GM19099 (cell line): Measurements from ENCODE around the gene OGN.

ENCODE experiments used
- POLR2A ChIP-seq: IDR thresholded peaks from 3 replicates; pipeline ENCODE4 v1.6.1; 2011; ENCODE audit warnings: low read depth; ENCODE audit not compliant: insufficient read length; ENCODE audit errors: extremely low read depth

The OGN gene, protein sequence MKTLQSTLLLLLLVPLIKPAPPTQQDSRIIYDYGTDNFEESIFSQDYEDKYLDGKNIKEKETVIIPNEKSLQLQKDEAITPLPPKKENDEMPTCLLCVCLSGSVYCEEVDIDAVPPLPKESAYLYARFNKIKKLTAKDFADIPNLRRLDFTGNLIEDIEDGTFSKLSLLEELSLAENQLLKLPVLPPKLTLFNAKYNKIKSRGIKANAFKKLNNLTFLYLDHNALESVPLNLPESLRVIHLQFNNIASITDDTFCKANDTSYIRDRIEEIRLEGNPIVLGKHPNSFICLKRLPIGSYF

DNA sequence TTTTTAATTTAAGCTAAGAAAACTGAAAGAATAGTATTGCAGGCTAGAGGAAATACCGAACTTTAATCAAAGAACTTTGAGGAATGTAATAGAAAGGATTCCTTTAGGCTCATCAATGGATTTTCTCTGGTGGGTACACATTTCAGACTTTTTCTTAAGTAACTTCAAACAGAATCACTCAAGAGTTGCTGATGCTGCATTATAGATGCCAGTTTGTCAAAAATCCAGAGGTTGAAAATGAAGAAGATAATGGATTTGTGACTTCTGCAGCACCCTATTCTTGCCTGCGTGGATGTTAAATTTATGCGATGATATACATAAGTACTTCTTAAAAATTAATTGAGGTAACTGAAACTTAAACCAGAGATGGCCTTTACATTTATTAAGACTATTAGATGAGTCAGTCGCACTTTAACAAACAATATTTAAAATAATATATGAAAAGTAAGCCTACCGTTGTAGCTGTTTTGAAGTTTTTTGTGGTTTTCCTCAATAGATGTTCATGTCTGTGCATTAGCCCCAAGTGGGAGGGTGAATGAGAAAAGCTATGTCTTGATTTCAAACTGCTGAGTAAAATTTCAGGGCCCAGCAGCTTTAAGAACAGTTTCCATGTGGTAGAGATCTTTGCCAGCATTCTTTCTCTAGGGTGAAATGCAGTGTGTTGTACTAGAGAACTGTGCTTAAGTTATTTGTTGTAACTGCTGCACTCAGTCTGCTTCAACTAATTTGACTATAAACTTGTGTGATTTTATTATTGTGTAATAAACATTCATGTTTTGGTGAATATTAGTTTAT lies at the start of gene OGN:
Gene OGN (minus strand): TSS at position 537 of the 795 bp plus-strand sequence. CDS start 1,171 bp downstream, outside the sequence.
- no peak for TF ChIP-seq POLR2A

DNA sequence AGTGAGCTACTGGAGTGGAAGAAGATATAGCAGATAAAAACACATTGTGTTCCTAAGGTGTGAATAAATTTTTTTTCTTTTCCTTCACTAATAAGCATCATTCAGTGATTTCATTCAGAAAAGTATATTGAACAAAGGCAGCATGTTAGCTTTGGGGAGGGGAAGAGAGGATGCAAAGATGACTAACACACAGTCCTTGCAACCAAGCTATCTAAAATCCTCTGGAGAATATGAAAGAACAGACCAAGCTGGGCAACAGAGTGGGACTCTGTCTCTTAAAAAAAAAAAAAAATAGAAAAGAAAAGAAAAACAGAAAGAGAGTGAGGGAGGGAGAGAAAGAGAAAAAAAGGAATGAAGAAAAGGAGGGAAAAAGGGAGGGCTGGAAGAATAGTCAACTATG lies 42.2 kb upstream of the OGN start:
- no peak for TF ChIP-seq POLR2A

DNA sequence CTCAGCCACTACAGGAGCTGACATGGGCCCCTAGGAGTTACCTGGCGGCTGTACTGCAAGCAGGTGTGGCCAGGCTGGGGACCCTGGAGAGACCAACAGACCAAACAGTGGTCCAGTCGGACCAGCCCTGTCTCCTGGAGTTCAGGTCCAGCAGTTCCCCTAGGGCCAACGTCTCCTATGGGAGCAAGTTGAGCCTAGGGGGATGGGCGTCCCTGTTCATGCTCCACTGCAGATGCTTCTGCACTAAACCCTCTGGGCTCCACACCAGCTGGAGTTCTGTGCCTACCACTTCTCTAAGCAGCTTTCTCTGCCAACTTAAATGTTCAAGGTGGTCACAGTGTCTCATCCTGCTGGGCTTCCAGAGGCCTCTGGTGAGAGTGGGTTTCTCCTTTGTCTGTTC lies 40.5 kb upstream of the OGN start:
- no peak for TF ChIP-seq POLR2A

DNA sequence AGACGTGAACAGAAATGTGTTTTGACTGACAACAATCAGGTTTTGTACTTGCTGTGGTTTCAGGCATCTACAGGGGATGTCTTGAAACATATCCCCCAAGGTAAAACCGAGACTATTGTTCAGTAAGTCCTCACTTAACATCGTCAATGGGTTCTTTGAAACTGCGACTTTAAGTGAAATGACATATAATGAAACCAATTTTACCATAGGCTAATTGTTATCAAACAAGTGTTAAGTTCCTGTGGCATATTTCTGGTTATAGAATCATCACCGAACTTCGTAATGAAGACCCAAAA lies 36.3 kb upstream of the OGN start:
- TF ChIP-seq POLR2A = no peak

DNA sequence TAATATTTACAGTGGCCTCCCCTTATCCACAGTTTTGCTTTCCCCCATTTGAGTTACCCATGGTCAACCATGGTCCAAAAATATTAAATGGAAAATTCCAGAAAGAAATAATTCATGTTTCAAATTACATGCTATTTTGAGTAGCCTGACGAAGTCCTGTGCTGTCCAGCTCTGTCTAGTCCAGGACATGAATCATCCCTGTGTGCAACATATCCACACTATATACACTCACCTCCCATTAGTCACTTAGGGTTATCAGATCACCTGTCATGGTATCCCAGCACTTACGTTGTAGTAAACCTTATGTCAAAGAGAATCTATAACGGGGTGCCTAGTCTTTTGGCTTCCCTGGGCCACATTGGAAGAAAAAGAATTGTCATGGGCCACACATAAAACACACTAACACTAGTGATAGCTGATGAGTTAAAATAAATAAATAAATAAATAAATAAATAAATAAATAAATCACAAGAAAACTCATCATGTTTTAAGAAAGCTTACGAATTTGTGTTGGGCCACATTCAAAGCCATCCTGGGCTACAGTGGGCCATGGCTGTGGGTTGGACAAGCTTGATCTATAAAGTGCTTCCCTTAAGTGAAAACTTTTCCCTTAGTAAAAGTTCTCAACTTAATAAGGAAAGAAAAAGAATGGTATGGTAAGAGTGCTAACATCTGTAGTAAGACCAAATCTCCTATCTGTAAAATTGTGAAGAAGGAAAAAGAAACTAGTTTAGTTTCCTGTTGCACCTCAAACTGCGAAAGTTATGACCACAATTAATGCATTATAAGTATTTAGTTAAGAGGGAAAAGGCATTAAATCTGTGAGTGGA lies 35.8 kb upstream of the OGN start:
- no peak for TF ChIP-seq POLR2A

DNA sequence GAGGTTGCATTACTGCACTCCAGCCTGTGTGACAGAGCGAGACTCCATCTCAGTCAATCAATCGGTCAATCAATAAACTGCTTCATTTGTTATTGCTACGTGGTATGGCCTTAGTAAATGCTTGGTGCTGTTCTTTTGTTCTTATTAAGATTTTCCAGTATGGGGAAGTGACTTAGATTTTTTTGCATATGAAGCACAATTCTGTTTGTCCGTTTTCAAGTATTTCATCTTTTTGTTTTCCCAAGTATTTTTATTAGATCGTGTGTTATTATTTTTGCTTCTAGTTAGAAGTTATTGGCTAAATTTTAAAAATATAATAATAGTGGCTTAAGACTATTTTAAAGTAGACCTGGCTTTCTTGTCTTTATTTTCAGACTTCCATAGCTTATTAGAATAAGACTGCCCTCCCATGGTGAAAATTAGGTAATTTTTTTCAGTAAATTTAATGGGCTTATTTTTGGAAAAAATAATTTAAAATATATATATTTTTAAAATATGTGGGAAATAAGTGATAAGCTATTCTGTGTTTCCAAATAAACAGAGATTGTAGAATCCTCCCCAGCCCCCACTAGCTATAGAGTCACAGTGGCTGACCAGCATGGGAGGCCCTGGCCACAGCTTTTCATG lies 34.6 kb upstream of the OGN start:
- no peak for TF ChIP-seq POLR2A

DNA sequence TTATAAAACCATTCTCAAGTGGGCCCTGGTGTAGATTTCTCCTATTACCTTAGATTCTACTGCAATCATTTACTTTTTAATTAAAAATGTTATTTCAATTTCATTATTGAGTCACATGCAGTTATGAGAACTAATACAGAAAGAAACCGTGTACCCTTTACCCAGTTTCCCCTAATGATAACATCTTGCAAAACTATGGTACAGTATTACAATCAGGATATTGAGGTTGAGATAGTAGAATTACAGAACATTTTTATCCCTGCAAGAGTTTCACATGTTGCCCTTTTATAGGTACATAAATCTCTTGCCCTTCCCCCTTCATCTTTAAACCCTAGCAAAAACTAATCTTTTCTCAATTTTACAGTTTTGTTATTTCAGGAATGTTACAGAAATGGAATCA lies 30.9 kb upstream of the OGN start:
- TF ChIP-seq POLR2A = no peak

DNA sequence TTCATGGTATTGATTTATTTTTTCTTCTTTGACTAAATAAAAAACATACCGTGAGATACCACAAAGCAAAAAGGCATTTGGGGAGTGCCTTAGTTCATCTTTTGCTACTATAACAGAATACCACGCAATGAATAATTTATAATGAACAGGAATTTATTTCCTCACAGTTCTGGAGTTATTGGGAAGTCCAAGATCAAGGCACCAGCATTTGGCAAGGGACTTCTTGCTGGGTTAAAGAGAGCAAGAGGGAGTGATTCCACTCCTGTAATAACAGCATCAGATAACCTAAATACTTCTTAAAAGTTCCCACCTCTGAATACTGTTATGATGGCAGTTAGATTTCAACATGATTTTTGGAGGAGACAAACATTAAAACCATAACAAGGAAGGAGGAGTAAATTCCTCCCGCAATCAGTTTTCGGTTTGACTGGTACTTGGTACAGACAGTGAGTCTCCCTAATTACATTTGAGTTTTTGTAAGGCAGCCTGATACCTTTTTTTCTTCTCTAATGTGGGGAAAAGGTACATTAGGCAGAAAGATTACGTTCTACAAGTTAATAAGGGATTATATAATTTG lies 28.7 kb upstream of the OGN start:
- TF ChIP-seq POLR2A = no peak

DNA sequence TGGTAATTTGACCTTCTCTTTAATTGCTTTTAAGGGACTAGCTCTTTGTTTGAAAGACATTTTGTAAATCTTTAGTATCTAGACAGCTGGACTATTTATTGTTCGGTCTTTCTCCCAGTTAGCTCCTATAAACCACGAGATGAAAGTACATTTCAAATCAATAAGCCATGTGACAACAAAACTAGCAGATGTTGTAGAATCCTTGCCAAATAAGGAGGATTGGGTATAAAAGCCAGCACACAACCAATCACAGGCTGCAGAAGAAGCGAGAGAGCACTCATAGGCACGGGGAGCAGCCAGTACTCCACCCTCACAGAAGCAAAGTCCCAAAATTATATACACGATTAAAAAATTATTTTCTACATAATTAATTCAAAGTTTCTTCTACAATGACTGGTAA lies 28.0 kb upstream of the OGN start:
- no peak for TF ChIP-seq POLR2A

DNA sequence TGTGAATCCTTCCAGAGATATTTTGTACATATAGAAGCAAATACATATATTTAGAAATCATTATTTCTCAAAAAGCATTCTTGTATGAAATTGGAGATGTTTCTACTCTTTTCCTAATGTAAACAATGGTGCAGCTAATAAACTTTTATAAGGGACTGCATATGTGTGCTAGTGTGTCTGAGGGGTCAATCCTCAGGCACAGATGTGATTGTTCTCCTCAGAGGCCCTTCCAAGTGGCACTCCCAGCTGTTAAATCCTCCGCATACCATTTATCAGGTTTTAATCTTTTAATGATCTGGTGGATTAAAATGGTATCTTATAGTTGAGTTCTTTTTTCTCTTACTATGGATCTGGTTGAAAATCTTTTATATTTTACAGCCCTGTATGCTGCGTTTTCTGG lies 25.5 kb upstream of the OGN start:
- TF ChIP-seq POLR2A = no peak

DNA sequence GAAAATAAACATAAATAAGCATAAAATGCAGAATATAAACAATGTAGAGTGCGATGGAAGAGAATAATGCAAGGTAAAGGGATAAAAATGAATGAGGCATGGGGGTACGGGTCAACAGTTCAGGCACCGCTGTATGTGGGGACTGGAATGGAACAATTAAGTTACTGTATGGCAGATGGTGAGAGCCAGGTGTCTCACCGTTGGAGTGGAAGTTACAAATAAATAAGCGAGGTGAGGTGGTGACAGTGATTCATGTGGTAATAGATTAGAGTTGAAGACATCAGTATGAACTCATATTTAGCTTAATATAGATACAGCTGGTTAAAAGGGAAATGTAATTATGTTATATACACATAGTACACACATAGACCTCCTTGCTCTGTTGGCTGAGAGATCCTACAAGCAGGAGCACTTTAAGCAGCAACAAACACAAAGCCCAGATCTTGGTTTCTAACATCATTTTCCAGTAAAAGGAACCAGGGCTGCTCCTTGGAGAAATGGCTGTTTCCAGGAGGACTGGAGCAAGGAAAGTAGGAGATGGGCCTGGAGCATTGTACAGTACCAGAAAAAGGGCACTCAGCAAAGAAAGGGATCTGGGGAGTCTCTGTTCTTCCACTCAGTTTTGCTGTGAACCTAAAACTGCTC lies 22.2 kb upstream of the OGN start:
- TF ChIP-seq POLR2A = no peak

DNA sequence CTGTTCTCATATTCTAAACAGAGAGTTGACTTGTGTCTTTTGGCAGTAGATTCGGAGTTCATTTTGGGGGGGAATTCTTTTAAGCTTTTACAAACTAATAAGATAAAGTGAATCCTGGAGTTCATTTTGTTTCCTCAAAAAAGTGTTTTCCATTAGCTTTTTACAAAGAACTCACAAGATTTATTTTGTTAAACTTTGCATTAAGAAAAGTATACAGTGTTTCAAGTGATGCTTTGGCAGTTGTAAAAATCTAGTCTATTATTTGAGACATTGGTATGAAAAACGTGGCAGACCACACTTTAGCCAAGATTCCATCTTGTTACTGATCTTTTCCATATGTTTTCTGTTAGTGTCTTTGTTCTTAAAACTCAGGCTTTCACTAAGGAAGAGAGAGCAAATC lies 21.1 kb upstream of the OGN start:
- no peak for TF ChIP-seq POLR2A

DNA sequence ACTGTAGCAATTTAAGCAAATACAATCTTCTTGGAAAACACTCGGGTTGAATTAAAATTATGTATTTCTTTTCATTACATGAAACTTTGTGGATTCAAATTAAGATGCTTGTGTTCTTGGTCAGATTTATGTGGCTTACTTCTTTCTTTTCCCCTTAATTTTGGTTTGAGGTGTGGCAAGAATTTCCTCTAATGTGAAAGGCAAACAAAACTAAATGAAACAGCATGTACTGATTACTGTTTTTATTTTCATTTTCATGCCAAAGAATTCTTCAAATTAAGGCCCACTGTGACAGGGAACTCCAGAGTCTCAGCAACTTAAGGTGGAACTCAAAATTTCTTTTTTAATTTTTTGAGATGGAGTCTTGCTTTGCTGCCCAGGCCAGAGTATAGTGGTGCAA lies 20.0 kb upstream of the OGN start, which contains the start of gene OMD:
Gene OMD (minus strand): TSS at position 132 of the 400 bp plus-strand sequence. CDS start 6,913 bp downstream, outside the sequence.
- TF ChIP-seq POLR2A = no peak

DNA sequence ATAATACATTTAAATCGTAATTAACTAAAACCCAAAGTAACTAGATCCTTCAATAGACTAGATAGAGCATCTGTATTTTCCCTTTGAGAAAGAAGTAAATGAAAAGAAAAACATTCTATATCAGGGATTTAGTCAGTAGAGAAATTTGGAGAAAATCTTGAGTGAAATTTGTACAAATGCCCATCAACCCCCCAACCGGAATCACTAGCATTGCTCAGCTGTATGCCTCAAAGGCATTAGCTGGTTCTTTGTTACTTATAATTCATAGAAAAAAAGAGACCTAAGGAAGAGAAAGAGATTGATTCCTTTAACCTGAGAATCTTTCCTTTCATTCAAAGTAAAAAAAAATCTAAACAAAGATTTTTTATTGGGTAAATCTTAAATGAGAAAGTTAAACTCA lies 19.2 kb upstream of the OGN start:
- TF ChIP-seq POLR2A = no peak
